ENCODE data around the gene SIGLECL1. TPM values are rescaled to one million over a fixed set of nuclear protein-coding genes. Genes with fewer than 3 reads are reported as not detected.

SIGLECL1 gene
- total RNA-seq, 1 donor from 2014 or later, result not detected

DNA sequence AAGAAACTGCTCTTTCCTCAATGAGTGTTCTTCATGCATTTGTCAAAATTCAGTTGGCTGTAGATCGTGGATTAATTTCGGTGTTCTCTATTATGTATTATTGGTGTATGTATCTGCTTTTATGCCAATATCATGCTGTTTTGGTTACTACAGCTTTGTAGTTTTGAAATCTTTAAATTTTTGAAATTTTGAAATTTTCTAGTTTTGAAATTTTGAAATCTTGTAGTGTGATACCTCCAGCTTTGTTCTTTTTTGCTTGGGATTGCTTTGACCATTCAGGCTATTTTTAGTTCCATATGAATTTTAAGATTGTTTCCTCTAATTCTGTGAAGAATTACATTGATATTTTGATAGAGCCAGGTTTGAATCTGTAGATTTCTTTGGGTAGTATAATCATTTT is 22.9 kb upstream of the SIGLECL1 start:
- H3K27ac Mint-ChIP-seq (ENCODE audit: unreplicated experiment), result no peak overlapping the region
- H3K9me3 Mint-ChIP-seq (ENCODE audit: unreplicated experiment), result no peaks in the 10 kb centered on the region
- no peaks in the 10 kb centered on the region for H3K27me3 Mint-ChIP-seq (ENCODE audit: unreplicated experiment)
- no peaks in the 10 kb centered on the region for H3K36me3 Mint-ChIP-seq (ENCODE audit: unreplicated experiment)
- H3K4me3 Mint-ChIP-seq (ENCODE audit: unreplicated experiment), result no peak overlapping the region
- TF ChIP-seq, protein P1, sequence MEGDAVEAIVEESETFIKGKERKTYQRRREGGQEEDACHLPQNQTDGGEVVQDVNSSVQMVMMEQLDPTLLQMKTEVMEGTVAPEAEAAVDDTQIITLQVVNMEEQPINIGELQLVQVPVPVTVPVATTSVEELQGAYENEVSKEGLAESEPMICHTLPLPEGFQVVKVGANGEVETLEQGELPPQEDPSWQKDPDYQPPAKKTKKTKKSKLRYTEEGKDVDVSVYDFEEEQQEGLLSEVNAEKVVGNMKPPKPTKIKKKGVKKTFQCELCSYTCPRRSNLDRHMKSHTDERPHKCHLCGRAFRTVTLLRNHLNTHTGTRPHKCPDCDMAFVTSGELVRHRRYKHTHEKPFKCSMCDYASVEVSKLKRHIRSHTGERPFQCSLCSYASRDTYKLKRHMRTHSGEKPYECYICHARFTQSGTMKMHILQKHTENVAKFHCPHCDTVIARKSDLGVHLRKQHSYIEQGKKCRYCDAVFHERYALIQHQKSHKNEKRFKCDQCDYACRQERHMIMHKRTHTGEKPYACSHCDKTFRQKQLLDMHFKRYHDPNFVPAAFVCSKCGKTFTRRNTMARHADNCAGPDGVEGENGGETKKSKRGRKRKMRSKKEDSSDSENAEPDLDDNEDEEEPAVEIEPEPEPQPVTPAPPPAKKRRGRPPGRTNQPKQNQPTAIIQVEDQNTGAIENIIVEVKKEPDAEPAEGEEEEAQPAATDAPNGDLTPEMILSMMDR (IDR thresholded peaks at IDR 0.05; ENCODE audit: partially characterized antibody, unreplicated experiment), result no peak
- no peak for DNase-seq
- H3K4me1 Mint-ChIP-seq (ENCODE audit: low read depth, unreplicated experiment), result no peaks in the 10 kb centered on the region

GRCh38 chr19:51240866-51241265 is 10.0 kb upstream of the SIGLECL1 start:
- DNase-seq, result no peak
- H3K9me3 Mint-ChIP-seq (ENCODE audit: unreplicated experiment), result peaks cover 3% of the 10 kb centered on the region
- H3K4me3 Mint-ChIP-seq (ENCODE audit: unreplicated experiment), result no peak overlapping the region
- H3K4me1 Mint-ChIP-seq (ENCODE audit: low read depth, unreplicated experiment), result no peaks in the 10 kb centered on the region
- TF ChIP-seq, protein P1 (IDR thresholded peaks at IDR 0.05; ENCODE audit: partially characterized antibody, unreplicated experiment), result no peak
- H3K27me3 Mint-ChIP-seq (ENCODE audit: unreplicated experiment), result peaks cover 2% of the 10 kb centered on the region
- H3K27ac Mint-ChIP-seq (ENCODE audit: unreplicated experiment), result no peak overlapping the region
- peaks cover 5% of the 10 kb centered on the region for H3K36me3 Mint-ChIP-seq (ENCODE audit: unreplicated experiment)

- no peaks in the 10 kb centered on the region for H3K4me1 Mint-ChIP-seq (ENCODE audit: low read depth, unreplicated experiment)
- peaks cover 3% of the 10 kb centered on the region for H3K9me3 Mint-ChIP-seq (ENCODE audit: unreplicated experiment)
Observed at GRCh38 chr19:51242881-51243630, 7.8 kb upstream of the SIGLECL1 start.

DNA sequence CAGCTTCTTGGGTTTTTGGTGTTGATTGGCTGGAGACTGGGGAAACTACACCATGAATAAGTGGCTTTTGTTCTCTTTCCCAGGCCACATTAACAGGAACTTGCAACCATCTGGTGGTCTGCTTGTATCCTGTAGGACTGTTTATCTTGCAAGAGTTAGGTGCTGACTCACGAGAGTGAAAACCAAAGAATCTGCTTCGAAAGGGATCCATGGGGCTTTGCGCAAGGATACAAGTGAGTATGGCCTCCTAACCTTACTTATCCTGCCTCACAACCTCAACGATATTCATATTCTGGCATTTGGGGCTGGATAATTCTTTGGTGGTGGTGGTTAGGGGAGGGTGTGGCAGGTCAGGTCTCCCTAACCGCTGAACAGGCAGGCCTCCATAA is 4.7 kb upstream of the SIGLECL1 start:
- H3K36me3 Mint-ChIP-seq (ENCODE audit: unreplicated experiment), result peaks cover 5% of the 10 kb centered on the region
- no peak for DNase-seq
- no peaks in the 10 kb centered on the region for H3K4me1 Mint-ChIP-seq (ENCODE audit: low read depth, unreplicated experiment)
- no peak overlapping the region for H3K4me3 Mint-ChIP-seq (ENCODE audit: unreplicated experiment)
- H3K27me3 Mint-ChIP-seq (ENCODE audit: unreplicated experiment), result peaks cover 2% of the 10 kb centered on the region
- H3K27ac Mint-ChIP-seq (ENCODE audit: unreplicated experiment), result no peak overlapping the region
- TF ChIP-seq, protein P1 (IDR thresholded peaks at IDR 0.05; ENCODE audit: partially characterized antibody, unreplicated experiment), result no peak
- H3K9me3 Mint-ChIP-seq (ENCODE audit: unreplicated experiment), result peaks cover 3% of the 10 kb centered on the region

More at GRCh38 chr19:51242881-51243630, 7.8 kb upstream of the SIGLECL1 start:
- Mint-ChIP-seq H3K4me3 (ENCODE audit: unreplicated experiment) (no peak overlapping the region), H3K36me3 (ENCODE audit: unreplicated experiment) (peaks cover 5% of the 10 kb centered on the region), H3K27ac (ENCODE audit: unreplicated experiment) (no peak overlapping the region), H3K27me3 (ENCODE audit: unreplicated experiment) (peaks cover 2% of the 10 kb centered on the region)
- TF ChIP-seq, protein P1 (IDR thresholded peaks at IDR 0.05; ENCODE audit: partially characterized antibody, unreplicated experiment), result no peak
- no peak for DNase-seq

GRCh38 chr19:51247972-51248590 is 2.8 kb upstream of the SIGLECL1 start:
- H3K4me1 Mint-ChIP-seq (ENCODE audit: low read depth, unreplicated experiment), result no peaks in the 10 kb centered on the region
- no peak for DNase-seq
- no peak overlapping the region for H3K4me3 Mint-ChIP-seq (ENCODE audit: unreplicated experiment)
- H3K27ac Mint-ChIP-seq (ENCODE audit: unreplicated experiment), result no peak overlapping the region
- no peaks in the 10 kb centered on the region for H3K27me3 Mint-ChIP-seq (ENCODE audit: unreplicated experiment)
- peaks cover 2% of the 10 kb centered on the region for H3K9me3 Mint-ChIP-seq (ENCODE audit: unreplicated experiment)
- TF ChIP-seq, protein P1 (IDR thresholded peaks at IDR 0.05; ENCODE audit: partially characterized antibody, unreplicated experiment), result no peak
- peaks cover 3% of the 10 kb centered on the region for H3K36me3 Mint-ChIP-seq (ENCODE audit: unreplicated experiment)
